A172 (cell line): ENCODE results near the gene ME3. TPM values are rescaled to one million over a fixed set of nuclear protein-coding genes. Genes with fewer than 3 reads are reported as not detected.
"Not testable (repeated sequence)": the region's sequence is repeated elsewhere in the genome, so short reads cannot be mapped to it uniquely, and the experiment has no call there.

Source experiments
- DNase-seq: peaks from one replicate; pipeline ENCODE4 v3.0.0-alpha.2; 2015; ENCODE audit warnings: low spot score
- total RNA-seq: library from RNA; depleted of rRNA; stranded (reverse); fragments of >200 nt; shearing (Covaris generic); gene quantifications from 2 replicates; pipeline ENCODE4 v1.2.3, GENCODE V29; 2014

Gene ME3
- total RNA-seq, 1 experiment from 2014 or later = 4.2 TPM

DNA sequence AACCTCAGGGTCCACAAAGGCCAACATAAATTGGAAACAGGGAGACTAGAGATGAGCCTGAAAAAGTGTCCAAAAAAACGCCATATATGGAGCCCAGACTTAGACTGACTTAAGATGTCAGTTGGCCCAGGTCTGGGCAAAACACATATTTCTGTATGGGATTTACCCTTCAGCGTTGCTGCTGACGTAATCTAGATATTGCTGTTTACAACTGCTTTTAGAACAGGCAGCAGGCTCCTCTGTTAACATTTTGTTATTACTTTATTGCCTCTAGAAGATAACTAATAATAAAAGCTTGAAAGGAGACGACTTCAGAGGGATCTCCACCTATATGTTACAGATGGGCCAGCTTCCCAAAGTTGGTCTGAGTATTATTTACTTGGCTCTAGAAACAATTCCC, 8.7 kb downstream of the ME3 start:
- DNase-seq = no peak

DNA sequence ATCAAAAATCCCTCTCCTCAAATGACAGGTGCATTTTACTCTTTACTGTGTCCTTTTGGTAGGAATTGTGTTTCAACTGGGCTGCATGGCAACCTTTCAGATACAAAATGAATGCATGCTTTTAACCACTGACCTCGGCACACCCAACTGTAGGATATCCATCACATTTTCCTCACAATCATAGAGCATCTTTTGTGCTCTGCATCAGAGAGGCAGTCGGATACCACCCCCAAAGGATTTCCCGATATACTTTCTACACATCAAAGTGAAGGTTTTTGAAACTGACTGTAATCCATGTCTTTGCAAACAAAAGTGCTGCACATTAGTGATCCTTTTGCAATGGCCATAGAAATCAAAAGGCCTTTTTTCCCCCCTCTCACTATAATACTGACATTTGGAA, 9.1 kb downstream of the ME3 start:
- no peak for DNase-seq

DNA sequence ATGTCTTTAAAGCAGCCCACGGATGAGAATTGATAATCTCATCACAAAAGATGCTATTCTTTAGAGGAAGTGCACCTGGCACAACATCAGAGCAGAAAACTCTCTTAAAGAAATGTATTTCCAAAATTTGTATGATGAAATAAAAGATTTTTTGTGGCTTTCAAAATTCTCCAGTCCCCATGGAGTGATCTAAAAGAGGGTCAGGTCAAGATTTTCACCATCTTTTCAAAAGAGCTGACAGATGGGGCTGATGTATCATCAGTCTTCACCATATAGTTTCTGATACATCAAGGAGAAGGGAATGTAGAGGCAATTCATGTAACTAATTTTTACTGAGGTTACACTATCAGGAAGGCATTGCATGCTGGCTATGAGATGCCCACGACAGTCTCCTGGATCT, 11.7 kb downstream of the ME3 start:
- DNase-seq = no peak

DNA sequence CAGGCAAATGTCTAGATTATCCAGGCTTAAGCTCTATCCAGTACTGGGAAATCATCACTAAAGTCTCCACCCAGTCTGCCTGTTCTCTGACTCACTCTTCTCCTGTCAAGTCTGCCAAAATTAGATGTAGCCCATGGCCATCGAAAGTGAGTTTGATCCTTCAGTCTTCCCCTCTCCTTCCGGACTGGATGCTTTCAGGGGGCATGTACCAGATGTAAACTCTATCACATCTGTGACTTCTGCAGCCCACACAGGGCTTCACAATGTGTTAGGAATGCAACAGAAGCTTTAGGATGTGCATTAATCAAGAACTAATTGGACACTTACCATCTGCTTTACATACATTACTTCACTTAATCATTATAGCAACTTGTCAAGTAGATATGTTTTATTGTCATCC, 12.3 kb downstream of the ME3 start:
- DNase-seq = peak; percentile 64

DNA sequence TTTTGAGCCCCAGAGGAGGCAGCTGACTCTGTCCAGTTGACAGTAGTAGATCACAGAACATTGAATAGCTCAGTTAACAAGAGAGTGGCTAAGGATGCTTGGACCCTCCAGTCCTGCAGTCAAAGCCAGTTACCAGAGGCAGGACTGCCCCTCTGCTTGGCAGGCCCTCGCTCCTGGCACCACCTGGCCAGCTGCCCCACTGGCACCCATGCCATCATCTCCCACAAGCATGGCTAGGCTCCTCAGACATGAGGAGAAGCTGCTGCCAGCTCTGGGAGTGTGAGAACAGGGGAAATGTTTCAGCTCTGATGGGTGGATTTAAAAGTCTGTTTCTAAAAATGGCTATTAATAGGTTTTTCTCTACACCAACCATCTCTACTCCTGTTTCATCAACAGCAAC, 13.9 kb downstream of the ME3 start:
- no peak for DNase-seq

DNA sequence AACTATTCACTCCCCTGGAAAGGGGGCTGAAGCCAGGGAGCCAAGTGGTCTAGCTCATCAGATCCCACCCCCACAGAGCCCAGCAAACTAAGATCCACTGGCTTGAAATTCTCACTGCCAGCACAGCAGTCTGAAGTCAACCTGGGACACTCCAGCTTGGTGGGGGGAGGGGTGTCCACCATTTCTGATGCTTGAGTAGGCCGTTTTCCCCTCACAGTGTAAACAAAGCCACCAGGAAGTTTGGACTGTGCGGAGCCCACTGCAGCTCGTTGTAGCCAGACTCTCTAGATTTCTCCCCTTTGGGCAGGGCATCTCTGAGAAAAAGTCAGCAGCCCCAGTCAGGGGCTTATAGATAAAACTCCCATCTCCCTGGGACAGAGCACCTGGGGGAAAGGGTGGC, 27.2 kb downstream of the ME3 start:
- DNase-seq = not testable (repeated sequence)

DNA sequence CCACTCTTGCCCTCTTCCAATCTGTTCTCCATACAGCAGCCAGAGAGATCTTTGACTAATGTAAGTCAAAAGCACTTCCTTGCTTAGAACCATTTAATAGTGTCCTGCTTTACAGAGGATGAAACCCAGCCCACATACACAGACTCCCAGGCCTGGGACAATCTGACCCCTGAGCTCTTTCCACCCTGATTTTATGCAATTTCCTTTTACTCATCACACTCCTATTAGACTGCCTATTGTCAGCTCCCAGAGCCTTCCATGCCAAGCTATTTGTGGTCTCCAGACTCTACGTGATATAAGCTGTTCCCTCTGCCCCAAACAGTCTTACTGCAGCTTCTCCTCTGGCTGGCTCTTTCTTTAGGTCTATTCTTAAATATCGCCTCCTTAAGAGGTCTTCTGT, 28.1 kb downstream of the ME3 start:
- DNase-seq = no peak

DNA sequence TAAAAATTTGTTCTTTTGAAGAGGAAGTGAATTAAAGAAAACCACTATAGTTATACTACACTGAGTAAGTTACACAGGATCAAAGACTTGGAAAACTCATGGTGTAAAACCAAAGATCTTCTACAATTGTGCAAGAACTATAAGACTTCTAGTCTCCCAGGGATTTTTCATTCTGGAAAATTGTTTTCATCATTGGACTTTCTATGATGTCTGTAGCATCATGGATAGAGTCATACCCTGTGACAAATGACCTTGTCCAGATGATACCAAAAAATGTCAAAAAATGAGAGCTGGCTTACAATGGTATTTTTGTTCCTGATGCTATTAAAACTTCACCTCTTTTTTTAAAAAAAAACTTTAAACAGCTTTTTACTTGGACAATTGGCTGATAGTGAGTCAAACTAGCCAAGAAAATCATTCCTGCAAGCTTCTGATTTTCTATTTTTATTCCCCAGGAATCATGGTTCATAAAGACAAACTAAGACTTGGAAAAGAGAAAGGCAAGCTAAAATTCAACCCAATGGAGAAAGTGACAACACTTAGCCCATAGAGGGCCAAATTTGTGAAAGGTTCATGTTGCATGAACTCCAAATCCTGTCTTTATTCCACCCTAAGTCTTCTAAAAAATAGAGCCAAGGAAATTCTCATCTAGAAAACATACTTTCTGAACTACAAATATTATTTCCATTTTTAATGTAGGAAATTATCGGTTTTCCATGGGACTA, 30.7 kb downstream of the ME3 start:
- no peak for DNase-seq

DNA sequence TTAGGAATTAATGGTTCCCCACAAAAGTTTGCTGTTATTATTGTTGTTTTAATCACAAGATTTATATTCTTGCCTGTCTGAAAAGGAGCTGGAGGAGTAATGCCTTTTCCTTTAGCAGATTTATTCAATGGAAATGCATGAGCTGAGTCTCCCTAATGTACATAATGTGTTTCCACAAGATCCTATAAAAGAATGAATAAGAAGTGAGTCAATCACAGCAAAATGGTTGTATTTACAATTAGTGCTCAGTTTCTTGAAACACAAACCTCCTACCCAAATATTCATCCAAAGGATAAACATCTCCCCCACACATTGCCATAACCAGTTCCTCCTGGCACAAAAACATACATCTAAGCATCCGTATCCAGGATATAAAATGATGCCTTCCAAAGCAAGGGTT, 33.3 kb downstream of the ME3 start:
- DNase-seq = peak; percentile 19

DNA sequence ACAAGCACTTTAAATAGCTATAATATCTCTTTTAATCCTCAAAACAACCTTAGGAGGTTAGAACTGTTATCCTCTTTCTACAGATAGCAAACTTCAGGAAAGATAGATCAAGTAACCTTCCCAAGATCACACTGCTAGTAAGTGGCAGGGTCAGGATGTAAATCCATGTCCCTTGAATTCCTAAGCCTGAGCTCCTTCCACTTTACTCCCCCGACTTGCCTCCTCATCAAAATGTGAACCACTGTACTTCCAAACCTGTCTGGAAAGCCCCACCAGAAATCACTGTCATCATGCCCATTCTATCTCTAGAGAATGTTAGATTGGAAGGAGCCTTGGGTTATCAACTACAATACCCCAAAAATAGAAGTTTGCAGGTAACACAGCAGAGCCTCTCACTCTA, 33.7 kb downstream of the ME3 start:
- DNase-seq = no peak

DNA sequence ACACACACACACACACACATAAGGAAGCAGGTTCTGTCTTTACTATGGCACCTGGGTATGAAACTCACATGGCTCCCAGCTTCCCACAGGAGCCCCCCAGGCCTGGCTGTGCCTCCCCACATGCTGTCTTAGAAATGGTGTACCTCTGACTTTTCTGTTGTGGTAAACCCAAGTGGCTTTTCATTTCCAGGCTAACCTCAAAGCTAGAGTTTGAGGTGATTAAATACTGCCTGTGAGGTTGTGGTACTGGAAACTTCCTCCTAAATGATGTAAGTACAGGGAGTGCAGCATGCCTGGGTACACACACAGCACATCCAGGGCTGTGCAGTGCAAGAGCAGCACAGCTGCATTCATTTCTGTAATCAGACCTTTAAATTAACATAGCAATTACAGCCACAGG, 34.4 kb downstream of the ME3 start:
- DNase-seq = peak; percentile 12

DNA sequence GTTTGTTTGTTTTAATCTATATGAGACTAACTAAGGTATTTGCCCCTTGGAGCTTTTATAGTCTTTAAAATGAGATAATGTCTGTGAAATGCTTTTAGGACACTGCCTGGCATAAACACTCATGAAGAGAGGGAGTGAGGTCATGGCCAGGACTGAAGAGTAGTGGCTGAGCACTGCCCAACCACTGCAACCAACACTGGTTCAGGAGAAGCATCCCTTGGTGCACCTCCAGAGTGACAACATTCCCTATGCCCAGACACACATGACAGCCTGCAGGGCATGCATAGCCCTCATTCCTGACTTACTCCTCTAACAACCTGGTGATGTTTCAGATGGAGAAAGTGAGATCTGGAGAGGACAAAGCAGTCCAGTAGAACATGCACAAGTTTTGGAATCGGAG, 36.1 kb downstream of the ME3 start:
- no peak for DNase-seq

DNA sequence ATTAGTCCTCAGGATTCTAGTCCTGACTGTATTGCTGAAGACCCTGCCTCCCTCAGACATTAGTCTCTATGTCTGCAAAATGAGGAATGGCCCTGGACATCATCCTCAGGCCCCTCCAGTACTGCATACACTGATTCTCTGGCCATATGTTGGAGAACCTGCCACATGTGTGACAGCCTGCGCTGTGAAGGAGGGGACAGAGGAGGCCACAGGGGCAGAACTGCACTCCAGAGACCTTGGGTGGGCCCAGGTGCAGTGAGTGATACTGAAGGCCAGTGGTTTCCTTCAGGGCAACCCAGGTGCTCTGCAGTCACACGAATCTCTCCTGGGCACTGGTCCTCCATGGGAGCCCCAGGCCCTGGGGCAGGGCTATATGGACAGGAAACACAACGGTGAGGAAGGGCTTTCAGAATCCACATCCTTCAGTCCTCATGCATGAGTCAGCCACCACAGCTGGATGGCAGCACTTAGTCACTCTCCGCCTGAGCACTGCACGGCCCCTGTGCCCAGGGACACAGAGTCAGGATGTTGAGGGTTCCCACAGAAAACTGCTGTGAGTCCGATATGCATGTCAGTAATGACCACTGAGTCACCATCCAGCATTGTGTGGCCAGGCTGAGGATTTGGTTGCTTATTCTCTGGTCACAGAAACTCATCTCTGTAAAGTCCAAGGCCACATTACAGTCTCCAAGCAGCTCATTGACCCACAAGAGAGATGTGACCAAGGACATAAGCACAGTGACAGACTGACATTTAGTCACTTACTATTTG, 39.7 kb downstream of the ME3 start:
- DNase-seq = peak; percentile 96

DNA sequence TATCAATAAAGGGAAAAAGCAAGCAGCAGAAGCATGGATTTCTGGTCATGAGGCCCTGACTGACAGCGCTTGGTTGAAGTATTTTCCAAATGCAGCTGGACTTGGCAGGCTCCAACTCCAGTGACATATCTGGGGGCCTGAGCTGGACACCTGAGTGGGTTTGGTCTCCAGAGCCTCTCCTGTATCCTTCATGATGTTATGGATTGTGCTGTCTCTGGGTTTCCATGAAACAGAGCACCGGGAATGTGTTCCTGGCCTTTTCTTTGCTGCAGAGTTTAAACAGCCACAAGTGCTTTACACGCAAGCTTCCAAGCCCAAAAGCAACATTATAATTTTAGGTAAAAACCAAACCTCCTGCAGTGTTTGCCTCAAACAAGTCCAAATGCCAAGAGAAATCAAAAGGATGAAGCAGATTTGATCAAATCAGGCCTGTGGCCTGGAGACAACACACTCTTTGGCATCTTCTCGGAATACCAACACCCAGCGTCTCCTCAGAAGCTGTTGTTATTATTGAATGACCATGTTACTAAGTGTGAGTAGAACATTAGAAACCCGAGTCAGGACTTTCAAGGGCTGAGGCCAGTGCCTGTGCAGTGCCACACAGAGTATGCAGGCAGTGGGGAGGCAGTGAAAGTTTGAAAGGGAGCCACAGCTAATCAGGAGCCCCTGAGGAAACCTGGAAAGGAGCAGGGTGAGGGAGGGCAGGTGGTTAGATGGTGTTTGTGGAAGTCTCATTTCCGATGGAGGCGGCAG, 42.0 kb downstream of the ME3 start:
- DNase-seq = no peak

DNA sequence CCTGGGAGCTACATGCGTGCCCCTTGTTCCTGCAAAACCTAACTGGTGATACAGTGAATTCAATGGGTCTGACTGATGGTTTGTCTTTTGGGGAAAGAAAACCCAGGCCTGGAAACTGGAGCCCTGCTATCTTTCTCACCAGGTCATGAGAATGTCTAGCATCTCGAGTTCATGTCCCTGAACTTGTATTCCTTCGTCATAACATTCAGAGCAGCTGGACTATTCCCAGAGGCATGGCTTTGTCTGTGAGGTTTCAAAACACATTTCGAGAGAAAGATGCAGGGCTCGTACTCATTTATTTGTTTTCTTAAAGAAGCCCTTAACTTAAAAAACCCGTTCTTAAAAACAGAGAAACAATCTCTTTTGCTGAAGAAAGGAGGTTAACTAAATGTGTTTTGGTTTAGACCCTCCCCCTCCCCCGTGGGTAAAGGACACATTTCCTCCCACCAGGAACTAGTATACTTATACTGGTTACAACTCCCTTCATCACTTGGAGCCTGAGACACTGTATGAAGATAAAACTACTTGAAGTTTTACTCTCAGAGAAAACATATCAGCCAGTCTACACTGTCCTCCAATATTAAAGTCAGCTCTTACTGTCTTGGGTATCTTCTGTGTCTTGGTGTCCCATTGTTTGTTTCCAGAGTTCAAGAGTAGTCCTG, 43.2 kb downstream of the ME3 start:
- DNase-seq = no peak

DNA sequence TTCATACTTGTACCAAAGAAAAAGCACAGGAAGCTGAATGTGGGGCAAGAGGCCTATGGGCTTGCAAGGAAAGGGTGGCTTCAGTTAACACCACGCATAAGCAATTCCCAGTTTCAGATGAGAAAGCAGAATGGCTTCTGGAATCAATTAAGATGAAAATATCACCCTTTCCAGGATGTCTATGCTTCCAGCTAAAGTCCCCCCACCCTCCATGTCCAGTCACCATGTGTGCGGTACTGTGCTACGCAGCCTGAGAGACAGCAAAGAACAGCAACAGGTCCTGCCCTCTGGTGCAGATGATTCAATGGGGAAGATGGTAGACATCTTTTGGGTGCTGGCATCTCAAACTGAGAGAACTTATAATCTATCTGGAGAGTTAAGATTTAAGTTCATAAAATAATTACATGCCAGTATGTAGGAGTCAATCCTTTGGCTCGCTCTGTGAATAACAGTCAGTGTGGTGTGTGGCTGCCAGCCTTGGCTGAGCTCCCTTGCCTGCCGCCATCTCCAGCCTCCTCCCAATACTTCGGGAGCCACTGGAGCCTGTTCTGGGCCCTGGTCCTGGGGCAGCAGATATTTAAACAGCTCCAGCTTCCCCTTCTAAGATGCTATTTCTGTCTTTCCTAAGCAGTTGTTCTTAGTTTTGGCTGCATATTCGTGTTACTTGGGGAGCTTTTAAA, 44.5 kb downstream of the ME3 start:
- no peak for DNase-seq

DNA sequence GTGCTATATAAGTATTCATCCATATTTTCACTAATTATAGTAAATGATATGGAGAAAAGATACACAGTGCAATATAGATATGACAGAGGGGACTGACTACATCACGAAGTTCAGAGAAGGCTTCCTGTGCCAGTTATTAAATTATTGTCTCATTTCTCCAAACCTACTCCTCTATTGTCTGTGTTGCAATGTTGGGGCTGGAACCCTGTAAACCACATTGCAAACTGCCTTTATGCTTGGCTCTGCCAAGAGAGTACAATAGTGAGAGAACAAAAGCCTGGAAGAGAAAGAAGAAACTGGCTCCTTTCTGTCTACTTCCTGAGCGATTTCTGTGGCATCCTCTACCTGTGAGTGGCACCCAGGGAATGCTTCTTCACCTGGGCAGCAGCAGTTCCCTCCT, 46.4 kb downstream of the ME3 start:
- no peak for DNase-seq

DNA sequence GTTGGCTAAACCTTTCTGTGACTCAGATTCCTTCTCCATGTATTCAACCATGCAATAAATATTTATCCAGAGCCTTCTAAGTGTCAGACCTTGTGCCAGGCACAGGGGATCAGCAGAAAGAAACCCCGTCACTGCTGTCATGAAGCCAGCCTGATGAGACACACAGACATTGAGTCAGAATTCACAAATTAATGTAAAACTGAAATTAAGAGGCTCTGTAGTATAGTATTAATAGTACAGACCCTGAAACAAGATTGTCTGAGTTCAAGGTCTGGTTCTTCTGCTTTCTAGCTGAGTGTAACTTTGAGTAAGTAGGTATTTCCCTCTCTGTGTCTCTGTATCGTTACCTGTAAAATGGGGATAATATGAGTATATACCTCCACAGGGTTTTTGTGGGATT, 46.9 kb downstream of the ME3 start:
- no peak for DNase-seq

DNA sequence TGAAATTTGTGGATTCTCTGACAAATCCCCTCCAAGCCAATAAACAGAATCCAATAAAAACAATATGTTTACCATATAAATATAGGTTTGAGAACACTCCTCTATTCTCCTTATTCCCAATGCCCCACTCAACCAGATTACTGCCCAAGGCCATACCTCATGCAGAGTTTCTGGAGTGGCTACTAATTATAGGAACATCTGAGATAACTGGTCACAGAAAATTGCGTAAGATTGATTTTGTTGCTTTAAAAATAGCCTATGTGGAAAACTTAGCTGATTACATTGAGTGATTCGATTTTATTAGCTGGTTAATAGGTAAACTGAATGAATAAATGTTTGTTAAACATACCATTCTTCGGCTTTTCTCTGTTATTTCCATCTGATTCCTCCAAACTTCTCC, 48.0 kb downstream of the ME3 start:
- DNase-seq = no peak

DNA sequence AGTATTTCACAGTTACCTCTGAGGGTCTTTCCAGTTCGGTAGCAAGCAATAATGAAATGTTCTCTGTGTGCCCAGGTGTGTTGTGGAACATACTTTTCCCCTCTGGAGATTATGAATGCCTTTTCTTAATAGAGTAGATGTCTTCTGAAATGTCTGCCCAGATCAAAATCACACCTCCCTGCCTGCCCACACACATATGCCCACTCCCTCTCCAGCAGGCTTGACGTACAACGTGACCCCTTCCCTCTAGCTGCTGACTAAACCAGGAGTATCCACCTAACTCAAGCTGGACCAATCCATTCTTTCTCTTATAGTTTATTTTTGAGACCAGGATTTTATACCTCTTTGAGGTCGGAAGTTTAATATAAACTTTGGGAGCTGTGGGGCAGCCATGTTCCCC, 48.7 kb downstream of the ME3 start:
- no peak for DNase-seq

DNA sequence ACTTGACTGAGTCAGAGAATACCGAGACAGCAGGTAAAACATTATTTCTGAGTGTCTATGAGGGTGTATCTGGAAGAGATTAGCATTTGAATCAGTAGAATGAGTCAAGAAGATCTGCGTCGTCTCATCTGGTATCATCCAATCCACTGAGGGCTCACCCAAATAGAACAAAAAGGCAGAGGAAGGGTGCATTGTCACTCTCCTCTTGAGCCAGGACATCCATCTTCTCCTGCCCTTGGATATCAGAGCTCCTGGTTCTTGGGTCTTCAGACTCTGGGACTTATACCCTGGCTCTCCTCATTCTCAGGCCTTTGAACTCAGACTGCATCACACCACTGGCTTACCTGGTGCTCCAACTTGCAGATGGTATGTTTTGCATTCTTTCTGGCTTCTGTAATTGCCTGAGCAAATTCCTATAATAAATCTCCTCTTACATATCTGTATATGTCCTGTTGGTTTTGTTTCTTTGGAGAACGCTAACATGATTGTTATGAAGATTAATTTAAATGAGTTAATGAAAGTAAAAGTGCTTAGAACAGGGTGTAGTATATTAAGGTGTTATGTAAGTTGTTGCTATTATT, 49.3 kb downstream of the ME3 start:
- DNase-seq = no peak
